Amniotic stem cell (primary cell): Measurements from ENCODE around the gene FUT1.

Experiments used
- DNase-seq: peaks from one replicate; lab custom pipeline; 2025; lab: John Stamatoyannopoulos, UW

FUT1 gene

DNA sequence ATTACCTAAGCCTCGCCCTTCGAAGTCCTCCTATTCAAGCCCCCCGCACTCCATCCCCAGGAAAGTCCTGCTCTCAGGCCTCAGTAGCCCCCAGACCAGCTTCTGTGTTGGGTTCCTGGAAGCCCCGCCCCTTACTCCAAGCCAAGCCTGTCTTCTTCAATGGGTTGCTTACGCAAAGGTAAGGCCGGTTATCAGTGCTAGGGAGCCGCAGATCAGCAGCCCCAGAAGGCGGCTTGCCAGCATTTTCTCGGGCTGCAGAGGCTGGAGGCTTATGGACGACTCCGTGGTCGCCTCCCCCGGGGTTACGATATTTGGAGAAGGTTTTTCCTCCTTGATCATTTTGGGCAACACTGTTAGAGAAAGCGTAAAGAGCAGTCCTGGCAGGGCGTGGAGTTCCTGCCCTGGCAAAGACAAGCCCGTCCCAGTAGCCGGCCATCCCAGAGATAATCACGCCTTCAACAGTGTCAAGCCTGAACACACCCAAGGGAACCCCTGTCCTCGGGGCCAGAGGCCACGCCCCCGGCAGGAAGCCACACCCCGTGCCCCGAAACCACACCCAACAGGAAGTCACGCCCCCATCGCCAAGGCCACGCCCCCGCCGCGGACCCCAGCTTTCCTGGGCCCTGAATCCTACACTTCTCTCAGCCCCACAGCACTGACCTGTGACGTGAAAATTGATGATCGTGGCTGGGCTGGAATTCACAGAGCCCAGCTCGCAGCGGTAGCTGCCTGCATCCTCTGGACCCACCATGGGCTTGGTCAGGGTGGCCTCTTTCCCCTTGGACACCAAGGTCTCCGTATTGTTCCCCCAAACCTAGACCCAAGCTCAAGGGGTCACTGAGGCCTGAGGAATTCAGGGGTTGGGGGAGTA is 11.1 kb downstream of the FUT1 start:
- DNase-seq, result no peak

DNA sequence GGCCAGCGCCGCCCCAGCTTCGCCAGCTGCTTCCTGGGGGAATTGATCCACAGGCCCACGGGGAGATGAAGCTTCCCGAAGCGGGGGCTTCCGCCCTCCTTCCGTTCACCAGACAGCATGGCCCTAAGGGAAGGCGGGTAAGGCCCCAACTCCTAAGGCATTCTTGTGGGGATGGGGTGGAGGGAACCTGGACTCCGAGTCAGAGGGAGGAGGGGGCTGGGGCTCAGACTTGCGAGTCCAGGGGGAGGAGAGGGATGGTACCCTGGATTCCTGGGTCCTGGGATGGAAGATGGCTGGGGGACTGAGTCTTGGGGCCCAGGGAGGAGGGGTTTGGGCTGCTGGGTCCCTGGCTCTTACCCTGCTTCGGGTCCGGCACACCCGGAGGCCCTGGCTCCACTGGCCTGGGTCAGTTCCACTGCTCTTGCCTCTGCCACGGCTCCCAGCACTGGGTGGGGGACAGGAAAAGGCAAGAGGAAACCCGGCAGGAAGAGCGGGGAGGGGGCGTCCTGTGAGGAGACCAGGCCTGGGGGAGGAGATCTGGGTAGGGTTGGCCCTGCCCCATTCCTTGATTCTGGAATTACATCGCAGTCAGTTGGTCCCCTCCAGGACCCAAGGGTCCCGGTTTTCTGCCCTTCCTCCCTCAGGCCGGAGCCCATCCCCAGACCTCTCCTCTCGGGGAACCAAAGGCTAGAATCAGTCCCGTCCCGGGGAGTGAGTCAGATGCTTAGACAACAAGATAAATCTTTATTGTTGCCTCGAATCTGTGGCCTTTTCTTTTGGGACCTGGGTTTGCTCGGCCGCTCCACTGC is 12.1 kb downstream of the FUT1 start, which contains the start of gene RASIP1:
RASIP1 (minus strand) TSS at position 447 of the 809 bp plus-strand sequence; CDS start at position 119, 328 bp downstream.
- no peak for DNase-seq

DNA sequence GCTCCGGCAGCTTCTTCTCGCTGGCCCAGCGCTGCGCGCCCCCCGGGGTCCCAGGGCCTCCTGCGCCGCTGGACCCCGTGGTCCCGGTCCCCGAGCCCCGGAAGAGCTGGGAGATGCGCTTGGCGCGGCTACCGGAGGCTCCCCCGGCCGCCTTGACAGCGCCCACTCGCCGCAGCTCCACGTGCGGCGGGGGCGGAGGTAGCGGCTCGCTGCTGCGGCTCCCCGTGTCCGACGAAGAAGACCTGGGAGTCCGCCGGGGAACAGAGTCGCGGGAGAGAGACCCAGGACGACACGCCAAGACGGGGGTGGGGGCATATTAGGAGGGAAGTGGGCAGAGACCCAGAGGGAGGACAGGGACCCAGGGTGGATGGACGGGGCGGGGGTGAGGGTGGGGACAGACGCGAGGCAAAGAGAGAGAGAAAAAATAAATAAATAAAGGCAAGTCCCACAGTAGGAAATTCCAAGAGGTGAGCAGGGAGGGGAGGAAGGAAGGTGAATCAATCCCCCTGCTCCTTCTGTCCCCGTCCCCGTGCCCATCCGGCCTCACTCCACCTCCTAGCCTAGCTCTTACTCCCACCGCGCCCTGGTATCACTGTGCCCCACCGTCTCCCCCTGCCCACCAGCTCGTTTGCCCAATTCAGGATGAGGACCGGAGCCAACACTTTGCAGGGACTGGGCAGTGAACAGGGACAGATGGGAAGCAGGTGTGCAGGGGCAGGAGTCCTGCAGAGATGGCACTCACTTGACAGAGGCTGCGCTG is 12.9 kb downstream of the FUT1 start:
- no peak for DNase-seq

DNA sequence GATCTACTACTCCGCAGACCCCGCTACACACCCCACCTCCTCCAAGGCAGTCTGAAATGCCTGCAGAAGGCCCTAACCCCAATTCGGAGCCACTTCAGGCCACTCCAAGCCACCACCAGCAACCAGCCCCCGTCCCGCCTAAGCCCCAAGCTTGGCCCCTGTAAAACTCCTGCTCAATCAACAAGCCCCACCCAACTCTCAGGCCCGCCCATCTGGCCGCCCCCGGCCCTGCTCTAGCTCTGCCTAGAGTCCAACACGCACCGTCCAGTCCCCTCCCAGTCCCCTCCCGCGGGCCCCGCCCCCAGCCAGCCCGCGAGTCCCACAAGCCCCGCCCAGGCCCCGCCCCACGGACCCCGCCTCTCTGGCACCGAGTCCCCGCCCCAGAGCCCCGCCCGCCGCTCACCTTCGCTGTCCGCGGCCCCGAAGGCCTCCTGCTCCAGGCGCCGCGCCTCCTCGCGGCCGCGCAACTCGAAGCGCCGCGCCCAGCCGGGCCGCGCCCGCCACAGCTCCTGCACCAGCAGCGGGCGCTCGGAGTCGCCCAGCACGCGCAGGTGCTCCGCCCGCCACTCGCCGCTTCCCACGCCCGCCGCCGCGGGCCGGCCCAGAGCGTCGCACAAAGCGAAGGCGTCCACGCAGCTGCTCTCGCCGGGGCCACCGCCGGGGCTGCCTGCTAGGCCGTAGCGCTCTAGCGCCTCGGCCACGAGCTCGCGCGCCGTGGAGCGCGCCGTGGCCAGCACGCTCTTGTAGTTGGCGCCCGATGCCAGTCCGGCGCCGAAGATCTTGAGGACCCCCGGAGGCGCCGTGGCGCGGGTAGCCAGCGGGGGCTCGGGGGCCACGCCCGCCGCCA is 13.7 kb downstream of the FUT1 start:
- no peak for DNase-seq

DNA sequence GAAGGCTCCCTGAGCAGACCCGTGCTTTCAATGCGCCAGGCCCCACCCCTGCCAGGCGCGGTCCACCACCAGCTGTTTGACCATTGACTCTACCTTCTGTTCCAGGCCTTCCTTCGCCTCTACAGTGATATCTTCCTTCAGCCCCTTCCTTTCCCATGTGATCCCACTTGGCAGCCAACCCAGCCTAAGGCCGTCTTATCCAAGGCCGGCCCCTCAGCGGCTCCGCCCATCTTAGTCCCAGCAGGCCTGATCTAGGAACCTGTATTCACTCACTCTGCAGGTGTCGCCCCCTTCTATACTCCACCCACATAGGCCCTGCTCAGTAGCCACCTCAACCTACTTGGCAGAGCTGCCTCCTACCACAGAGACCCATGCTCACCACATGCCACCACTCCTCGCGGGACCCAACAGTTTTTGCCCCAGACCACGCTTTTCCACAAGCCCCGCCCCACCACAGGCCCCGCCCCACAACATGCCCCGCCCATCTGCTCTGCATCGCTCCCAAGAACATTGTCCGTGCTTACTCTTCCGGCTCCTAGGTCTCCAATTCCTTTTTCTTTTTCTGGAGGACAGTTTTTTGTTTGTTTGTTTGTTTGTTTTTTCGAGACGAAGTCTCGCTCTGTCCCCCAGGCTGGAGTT is 15.0 kb downstream of the FUT1 start:
- no peak for DNase-seq

DNA sequence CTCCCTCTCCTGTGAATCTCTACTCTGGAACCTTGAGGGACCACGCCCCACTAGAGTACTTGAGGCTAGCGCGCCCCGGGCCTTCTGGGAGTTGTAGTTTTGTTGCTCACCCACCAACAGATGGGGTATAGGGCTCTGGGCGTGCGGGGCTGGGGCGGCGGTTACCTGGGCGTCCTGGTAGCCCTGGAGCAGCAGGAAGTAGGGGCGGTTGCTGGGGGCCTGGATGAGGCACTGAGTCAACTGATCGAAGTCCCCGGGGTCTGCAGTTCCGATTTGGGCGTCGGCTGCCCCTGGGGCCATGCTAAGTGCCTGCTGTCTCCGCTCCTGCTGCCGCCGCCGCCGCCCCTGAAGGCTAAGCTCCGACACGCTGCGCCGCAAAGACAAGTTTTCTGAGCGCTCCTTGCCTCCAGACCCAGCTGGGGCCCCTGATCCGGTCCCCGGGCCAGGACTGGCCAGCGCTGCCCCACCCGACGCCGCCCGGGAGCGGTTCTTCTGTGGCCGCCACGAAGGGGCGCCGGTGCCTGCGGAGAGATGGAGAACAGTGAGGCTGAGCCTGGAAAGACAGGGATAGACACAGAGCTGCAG is 17.3 kb downstream of the FUT1 start:
- no peak for DNase-seq

DNA sequence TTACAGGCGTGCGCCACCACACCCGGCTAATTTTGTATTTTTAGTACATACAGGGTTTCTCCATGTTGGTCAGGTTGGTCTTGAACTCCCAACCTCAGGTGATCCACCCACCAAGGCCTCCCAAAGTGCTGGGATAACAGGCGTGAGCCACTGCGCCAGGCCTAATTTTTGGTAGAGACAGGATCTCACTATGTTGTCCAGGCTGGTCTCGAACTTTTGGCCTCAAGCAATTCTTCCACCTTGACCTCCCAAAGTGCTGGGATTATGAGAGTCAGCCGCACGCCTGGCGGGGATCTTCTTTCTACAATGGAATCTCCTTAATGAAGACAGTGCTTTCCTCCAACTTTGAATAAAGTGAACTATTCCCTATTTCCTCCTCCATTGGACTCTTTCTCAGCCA is 17.8 kb downstream of the FUT1 start:
- no peak for DNase-seq

DNA sequence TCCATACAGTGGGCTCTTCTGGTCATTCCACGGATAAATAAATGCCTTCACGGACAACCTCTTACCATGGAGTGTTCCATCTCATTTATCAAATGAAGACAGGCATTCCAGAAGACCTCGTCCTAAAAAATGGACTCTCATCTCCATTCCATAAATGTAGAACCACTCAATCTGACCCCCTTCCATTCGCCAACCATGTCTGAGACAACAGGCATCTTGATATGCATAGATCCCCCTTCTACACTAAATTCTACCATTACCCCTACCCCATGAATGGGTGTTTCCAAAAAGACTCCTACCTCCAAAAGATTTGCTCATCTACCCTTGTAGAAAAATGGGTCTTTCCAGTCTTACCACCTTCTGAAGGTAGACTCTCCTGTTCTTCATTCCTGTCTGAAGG is 21.0 kb downstream of the FUT1 start:
- no peak for DNase-seq

DNA sequence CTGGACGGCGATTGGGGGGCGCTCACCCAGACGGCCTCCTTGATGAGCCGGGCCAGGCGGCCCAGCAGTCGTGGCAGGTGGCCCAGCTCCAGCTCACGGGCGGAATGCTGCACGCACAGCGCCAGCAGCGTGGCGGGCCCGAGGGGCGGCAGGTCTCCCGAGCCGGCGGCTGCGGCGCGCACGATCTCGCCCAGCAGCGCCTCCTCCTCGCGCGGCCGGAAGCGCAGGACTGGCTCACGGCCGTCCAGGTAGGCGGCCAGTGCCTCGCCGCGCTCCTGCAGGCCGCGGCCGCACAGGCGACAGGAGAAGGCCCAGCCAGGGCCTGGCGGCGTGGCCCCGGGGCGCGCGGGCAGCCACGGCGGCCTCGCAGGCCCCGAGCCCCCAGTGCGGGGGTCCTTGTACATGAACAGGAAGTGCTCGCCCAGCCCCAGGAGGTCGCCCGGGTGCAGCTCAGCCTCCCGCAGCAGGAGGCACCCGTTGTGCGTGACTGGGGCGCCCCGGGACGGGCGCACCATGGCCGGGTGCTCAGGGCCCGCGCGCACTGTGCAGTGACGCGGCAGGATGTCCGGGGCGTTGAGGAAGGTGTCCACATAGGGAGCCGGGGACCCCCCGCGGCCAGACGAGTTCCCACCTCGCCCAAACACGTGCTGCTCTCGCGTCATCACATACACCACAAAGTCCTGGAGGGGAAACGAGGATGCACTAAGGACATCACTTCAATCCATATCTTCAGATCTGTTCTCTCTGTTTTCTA is 23.4 kb downstream of the FUT1 start:
- DNase-seq, result no peak

DNA sequence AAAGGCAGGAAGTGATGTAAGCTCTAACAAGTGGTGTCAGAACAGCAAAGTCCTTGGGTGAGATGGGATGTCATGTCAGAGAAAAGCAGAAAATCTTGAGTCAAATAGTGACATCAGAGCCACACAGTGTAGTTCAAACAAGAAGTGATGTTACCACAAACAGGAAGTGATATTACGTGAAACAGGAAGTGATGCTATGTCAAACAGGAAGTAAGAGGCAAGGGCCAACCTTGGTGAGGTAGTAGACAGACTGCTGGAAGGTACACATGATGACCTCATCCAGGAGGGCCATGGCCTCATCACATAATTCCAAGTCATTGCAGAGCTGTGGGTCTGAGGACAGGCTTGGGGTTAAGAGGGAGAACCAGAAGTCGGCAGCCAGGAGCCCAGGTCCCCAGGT is 25.9 kb downstream of the FUT1 start:
- no peak for DNase-seq

DNA sequence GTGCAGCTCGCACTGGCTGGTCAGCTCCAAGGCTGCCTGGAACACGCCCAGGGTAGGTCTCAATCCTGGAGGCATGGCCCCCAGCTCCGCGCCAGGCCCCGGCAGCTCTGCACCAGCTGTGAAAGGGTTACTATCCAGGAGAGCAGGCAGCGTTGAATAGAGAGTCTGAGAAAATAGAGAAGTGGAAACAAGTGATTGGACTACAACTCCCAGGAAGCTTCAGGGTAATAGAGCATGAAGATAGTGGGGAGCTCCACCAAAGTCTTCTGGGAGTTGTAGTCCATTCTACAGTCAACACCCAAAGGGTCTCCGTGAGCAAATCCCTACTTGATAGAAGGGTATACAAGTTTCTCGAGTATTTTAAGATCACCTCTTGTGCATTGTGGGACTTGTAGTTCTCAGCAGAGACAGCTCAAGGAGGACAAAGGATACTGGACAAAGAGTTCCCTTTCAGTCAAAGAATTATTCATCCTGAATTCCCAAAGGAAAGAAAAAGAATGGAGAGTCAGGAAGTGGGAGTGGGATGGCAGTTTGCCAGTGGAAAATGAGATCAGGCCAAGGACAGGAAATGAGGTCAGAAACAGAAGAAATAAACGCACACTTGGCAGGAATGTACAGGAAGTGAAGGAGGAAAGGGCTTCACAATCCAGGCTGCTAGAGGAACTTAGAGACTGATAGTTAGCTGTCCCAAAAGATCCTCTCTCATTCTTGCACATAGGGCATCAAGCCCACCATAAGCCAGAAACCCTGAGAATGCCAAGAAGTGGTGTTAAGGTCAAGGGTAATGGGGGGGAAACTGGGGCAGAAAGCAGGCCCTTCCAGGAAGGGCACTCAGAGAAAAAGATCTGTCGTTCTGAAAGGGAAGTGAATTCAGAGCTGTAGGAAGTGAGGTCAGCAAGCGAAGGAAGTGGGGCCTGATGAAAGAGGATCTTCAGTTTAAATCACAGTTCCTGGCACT is 27.4 kb downstream of the FUT1 start:
- no peak for DNase-seq

DNA sequence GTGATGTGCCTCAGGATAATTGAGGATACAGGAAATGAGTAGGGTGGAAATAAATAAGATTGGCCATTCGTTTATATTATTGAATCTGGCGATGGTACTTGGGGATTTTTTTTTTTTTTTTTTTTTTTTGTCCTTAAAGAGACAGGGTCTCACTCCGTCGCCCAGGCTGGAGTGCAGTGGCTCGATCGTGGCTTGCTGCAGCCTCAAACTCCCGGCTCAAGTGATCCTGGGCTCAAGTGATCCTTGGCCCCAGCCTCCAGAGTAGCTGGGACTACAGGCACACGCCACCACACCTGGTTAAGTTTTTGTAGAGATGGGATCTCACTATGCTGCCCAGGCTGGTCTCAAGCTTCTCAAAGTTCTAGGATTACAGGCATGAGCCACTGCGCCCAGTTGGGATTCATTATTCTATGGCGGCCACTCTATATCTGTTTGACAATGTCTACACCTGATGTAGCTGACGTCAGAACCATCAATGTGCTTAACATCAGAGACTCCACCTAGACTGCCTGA is 30.2 kb downstream of the FUT1 start:
- no peak for DNase-seq

DNA sequence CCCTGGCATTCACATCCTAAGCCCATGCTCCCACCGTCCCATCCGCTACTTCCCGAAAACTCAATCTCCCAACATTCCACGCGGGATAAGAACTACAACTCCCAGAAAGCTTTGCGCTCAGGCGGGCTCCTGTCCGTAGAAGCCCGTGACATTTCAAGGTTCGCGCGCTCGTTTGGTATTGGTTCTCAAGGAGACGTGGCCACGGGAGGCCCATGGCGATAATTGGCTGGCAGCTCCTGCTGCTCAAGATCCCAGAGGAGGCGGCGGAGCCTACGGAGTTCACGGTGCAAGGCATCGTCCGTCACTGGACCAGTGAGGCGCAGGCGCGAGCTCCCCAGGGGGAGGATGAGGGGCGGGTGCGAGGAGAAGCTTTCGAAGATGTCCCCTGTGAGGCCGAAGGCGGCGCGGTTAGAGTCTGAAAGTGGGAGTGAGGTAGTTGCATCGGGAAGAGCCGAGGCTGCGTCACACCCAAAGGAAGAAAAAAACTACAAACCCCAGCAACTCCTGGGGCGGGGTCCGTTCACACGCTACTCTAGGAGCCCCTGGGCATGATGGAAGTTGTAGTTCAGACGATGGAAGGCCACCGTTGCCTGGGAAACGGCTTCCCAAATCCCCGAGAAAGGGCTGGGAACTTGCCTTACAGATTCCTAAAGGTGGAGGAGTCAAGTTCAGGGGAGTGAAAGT is 31.7 kb downstream of the FUT1 start:
- peak; percentile 98 for DNase-seq

DNA sequence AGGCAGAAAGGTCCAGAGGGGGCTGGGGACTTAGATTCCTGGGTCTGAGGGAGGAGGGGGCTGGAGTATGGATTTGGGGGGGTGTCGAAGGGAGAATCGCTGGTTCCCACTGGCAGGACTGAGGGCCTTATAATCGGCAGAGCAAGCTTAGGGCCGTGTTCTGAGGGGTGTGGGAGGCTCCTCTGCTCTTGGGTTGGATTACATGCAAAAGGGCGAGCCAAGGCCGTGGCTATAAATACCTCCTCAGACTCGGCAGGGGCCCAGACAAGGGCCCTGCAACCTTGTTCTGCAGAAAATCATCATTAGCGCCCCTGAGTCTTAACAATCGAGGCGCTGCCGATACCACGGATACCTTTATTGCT is 32.2 kb downstream of the FUT1 start:
- DNase-seq, result no peak

DNA sequence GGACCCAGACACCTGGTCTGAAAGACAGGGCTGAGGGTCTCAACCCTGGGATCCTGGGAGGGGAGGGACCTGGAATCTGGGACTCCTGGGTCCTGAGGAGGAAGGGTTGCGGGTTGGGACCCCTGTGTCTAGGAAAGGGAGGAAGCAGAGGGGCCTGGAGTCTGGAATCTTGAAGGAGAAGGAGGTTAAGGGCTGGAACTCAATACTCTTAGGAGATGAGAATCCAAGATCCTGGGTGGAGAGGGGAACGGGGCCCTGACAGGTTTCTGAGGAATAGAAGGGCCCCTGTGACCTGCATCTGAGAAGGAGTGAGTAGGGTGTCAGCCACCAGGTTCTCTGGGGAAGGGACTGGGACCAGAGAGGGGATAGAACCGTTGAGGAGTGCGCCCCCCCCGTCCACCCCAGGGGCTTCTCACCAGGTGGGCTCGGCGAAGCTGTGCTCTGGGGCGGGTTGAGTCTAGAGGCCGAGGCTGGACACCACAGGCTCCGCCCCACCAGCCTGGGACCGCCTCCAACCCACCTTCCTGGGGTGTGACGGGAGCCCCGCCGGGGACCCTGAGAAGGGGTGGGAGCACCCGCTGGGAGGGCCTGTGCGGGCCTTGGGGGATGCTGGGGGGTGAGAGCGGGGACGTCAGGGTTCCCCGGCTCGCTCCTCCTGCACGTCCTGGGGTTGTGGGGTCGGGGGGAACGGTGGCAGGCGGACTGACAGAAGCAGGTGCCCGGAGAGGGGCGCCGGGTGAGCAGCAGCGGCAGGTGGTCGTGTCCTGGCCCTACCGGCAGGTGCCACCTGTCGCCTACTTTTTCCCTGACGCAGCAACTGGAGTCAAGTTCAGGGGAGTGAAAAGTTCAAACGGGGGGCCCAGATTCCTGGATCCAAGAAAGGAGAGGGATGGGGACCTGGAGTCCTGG is 32.9 kb downstream of the FUT1 start, which contains the start of gene MAMSTR:
MAMSTR (minus strand) TSS at position 463 of the 909 bp plus-strand sequence. CDS start 694 bp downstream, outside the sequence.
- DNase-seq, result no peak

DNA sequence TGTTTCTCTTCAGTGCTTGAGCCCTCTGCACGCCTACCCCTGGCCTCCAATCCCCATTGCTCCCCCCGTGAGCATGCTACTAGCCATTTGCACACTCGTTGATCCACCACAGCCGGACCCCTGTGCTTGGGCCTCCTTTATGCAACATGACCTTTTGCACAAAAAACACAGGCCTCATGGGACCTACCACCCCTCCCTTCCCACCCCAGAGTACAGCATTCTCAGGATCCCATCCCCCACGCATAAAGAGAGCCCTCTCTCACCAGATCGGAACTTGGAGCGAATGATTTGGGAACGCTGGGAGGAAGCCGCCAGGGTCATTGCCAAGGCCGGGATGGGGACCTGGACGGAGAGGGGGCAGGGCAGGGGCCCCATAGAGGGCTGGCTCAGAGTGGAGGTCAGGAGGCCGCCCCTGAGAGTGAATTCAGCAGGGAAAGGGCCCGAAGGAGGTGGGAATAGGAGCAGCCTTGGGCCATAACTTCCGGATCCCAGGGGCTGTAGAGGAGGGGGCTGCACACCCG is 33.7 kb downstream of the FUT1 start:
- DNase-seq, result no peak
